GM23338 (cell line): ENCODE measurements around the gene PKIB. TPM values are rescaled to one million over a fixed set of nuclear protein-coding genes. Genes with fewer than 3 reads are reported as not detected.

Source experiments
- ATAC-seq: fragments of 200-7000 bp; cut with Tn5 transposase; 3 replicates; pipeline ENCODE4 v1.9.1; 2020
- DNase-seq: peaks from one replicate; pipeline ENCODE4 v3.0.0-alpha.2; 2015; ENCODE audit warnings: low spot score
- H2AFZ ChIP-seq: fragments of 200-600 bp; sonication (generic); 2 replicates; pipeline ENCODE4 v1.8.0; 2016; ENCODE audit warnings: antibody characterized with exemption, mild to moderate bottlenecking, moderate library complexity
- H3F3A ChIP-seq: fragments of 200-600 bp; sonication (generic); replicated peaks from 2 replicates; pipeline ENCODE4 v1.8.0; 2017; ENCODE audit warnings: antibody characterized with exemption, mixed run types, low read depth
- H3K27ac ChIP-seq: fragments of 200-600 bp; sonication (generic); 2 replicates; pipeline ENCODE4 v1.6.1; 2016; ENCODE audit warnings: low read depth
- H3K27me3 ChIP-seq: fragments of 200-600 bp; sonication (generic); 2 replicates; pipeline ENCODE4 v1.8.0; 2016; ENCODE audit warnings: mild to moderate bottlenecking, mixed run types, moderate library complexity; ENCODE audit not compliant: insufficient read depth
- H3K36me3 ChIP-seq: fragments of 200-600 bp; sonication (generic); 2 replicates; pipeline ENCODE4 v1.8.0; 2016; ENCODE audit warnings: mild to moderate bottlenecking; ENCODE audit not compliant: insufficient read depth
- H3K4me1 ChIP-seq: fragments of 200-600 bp; sonication (generic); 2 replicates; pipeline ENCODE4 v1.8.0; 2016; ENCODE audit warnings: mild to moderate bottlenecking, moderate library complexity; ENCODE audit not compliant: insufficient read depth
- H3K4me2 ChIP-seq: fragments of 200-600 bp; sonication (generic); 2 replicates; pipeline ENCODE4 v1.7.1; 2017; ENCODE audit warnings: mixed run types
- H3K4me3 ChIP-seq: fragments of 200-600 bp; sonication (generic); 2 replicates; pipeline ENCODE4 v1.6.1; 2016; ENCODE audit warnings: mixed run types
- H3K79me2 ChIP-seq: fragments of 200-600 bp; sonication (generic); replicated peaks from 2 replicates; pipeline ENCODE4 v1.8.0; 2017; ENCODE audit warnings: mild to moderate bottlenecking; ENCODE audit not compliant: insufficient read depth
- H3K9me2 ChIP-seq: fragments of 200-600 bp; sonication (generic); 2 replicates; pipeline ENCODE4 v1.8.0; 2017; ENCODE audit not compliant: insufficient read depth
- H4K20me1 ChIP-seq: fragments of 200-600 bp; sonication (generic); replicated peaks from 2 replicates; pipeline ENCODE4 v1.8.0; 2017; ENCODE audit warnings: mild to moderate bottlenecking; ENCODE audit not compliant: insufficient read depth
- H3K27ac Mint-ChIP-seq: 2 replicates; pipeline ENCODE4 v1.8.0; 2020; ENCODE audit warnings: inconsistent platforms, mild to moderate bottlenecking, moderate library complexity, mixed read lengths
- H3K27me3 Mint-ChIP-seq: 3 replicates; pipeline ENCODE4 v1.8.0; 2022; ENCODE audit warnings: low read depth, mild to moderate bottlenecking, moderate library complexity, mixed read lengths, inconsistent platforms; ENCODE audit not compliant: insufficient read depth, poor library complexity
- H3K36me3 Mint-ChIP-seq: 3 replicates; pipeline ENCODE4 v1.8.0; 2021; ENCODE audit warnings: low read depth, mild to moderate bottlenecking, inconsistent platforms, moderate library complexity, mixed read lengths
- H3K4me1 Mint-ChIP-seq: 3 replicates; pipeline ENCODE4 v1.8.0; 2020; ENCODE audit warnings: mild to moderate bottlenecking, inconsistent platforms, mixed read lengths
- H3K4me3 Mint-ChIP-seq: 3 replicates; pipeline ENCODE4 v1.8.0; 2021; ENCODE audit warnings: moderate library complexity, mild to moderate bottlenecking, inconsistent platforms, mixed read lengths
- H3K9me3 Mint-ChIP-seq: 3 replicates; pipeline ENCODE4 v1.8.0; 2020; ENCODE audit warnings: moderate library complexity, mild to moderate bottlenecking, inconsistent platforms, mixed read lengths
- EZH2phosphoT487 ChIP-seq: fragments of 200-600 bp; sonication (generic); IDR thresholded peaks from one replicate; pipeline ENCODE4 v1.8.1; 2018; ENCODE audit warnings: antibody characterized with exemption; ENCODE audit not compliant: unreplicated experiment
- NANOG ChIP-seq: IDR thresholded peaks from 2 replicates; pipeline ENCODE4 v1.6.1; 2016; ENCODE audit warnings: antibody characterized with exemption, borderline replicate concordance
- ZNF331 ChIP-seq: fragments of 250-450 bp; sonication (Bioruptor Pico); IDR thresholded peaks from 2 replicates; pipeline ENCODE4 v1.5.0; 2020; ENCODE audit warnings: low read depth, mild to moderate bottlenecking, moderate library complexity
- polyA plus RNA-seq: library from polyadenylated mRNA; unstranded; fragments of >200 nt; fragmentation: Nextera tagmentation; extraction: Ambion mirVana; gene quantifications from 2 replicates; pipeline ENCODE4 v1.2.1, GENCODE V29; 2016
- total RNA-seq: library from RNA; depleted of rRNA; stranded (reverse); fragments of >200 nt; shearing (Covaris generic); gene quantifications from 2 replicates; pipeline ENCODE4 v1.2.3, GENCODE V29; 2014
- TF ChIP-seq, protein P1 (sequence below): IDR thresholded peaks from 2 replicates; pipeline ENCODE4 v1.6.1; 2016; ENCODE audit warnings: antibody characterized with exemption
- TF ChIP-seq, protein P2 (sequence below): fragments of 250-450 bp; sonication (Bioruptor Pico); IDR thresholded peaks from 2 replicates; pipeline ENCODE4 v1.5.0; 2020; ENCODE audit warnings: mild to moderate bottlenecking, moderate library complexity
- TF ChIP-seq, protein P3 (sequence below): IDR thresholded peaks from one replicate; pipeline ENCODE4 v1.6.1; 2018; ENCODE audit warnings: antibody characterized with exemption; ENCODE audit not compliant: unreplicated experiment

The PKIB gene
- total and polyA plus RNA-seq, 2 experiments from 2014 or later, result 125 to 170 TPM

DNA sequence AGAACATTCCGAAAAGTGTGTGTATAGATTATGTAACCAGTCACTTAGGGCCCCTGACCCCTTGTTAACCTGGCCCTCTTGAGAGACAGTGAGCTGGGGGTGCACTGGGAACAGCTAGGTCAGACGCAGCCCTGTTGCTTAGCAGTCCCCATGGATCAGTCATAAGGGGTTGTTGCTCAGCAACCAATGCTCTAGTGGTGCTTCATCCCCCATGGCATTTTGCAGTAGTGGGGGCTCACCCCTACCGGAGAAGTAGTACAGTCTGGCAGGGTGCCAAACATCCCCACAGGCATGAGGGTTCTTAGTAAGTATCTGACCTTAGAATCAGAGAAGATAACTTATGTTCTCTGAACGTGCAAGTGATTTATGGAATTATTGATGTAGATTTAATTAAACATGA is 12.3 kb downstream of the PKIB start:
- peak overlapping the region; percentile 38; the same call in 1 of the 2 replicates for H3K27ac Mint-ChIP-seq

More for the DNA sequence above, 12.3 kb downstream of the PKIB start:
- H3K9me3 Mint-ChIP-seq, result no peaks in the 10 kb centered on the region
- H3K36me3 ChIP-seq, result no peaks in the 10 kb centered on the region
- H3K4me3 ChIP-seq, result no peak overlapping the region
- H3K4me2 ChIP-seq, result no peak overlapping the region
- no peaks in the 10 kb centered on the region for H3K27me3 Mint-ChIP-seq
- H3K36me3 Mint-ChIP-seq, result no peaks in the 10 kb centered on the region; the same call in 2 of the 3 replicates
- no peaks in the 10 kb centered on the region for H3F3A ChIP-seq
- H3K4me3 Mint-ChIP-seq, result no peak overlapping the region
- H3K79me2 ChIP-seq, result no peaks in the 10 kb centered on the region; the same call in 1 of the 2 replicates
- DNase-seq, result no peak
- TF ChIP-seq ZNF331 (CRISPR knock-in tag) (no peak), EZH2phosphoT487 (no peak), NANOG (no peak)
- TF ChIP-seq, protein P1, sequence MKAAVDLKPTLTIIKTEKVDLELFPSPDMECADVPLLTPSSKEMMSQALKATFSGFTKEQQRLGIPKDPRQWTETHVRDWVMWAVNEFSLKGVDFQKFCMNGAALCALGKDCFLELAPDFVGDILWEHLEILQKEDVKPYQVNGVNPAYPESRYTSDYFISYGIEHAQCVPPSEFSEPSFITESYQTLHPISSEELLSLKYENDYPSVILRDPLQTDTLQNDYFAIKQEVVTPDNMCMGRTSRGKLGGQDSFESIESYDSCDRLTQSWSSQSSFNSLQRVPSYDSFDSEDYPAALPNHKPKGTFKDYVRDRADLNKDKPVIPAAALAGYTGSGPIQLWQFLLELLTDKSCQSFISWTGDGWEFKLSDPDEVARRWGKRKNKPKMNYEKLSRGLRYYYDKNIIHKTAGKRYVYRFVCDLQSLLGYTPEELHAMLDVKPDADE, result no peak
- TF ChIP-seq, protein P2, sequence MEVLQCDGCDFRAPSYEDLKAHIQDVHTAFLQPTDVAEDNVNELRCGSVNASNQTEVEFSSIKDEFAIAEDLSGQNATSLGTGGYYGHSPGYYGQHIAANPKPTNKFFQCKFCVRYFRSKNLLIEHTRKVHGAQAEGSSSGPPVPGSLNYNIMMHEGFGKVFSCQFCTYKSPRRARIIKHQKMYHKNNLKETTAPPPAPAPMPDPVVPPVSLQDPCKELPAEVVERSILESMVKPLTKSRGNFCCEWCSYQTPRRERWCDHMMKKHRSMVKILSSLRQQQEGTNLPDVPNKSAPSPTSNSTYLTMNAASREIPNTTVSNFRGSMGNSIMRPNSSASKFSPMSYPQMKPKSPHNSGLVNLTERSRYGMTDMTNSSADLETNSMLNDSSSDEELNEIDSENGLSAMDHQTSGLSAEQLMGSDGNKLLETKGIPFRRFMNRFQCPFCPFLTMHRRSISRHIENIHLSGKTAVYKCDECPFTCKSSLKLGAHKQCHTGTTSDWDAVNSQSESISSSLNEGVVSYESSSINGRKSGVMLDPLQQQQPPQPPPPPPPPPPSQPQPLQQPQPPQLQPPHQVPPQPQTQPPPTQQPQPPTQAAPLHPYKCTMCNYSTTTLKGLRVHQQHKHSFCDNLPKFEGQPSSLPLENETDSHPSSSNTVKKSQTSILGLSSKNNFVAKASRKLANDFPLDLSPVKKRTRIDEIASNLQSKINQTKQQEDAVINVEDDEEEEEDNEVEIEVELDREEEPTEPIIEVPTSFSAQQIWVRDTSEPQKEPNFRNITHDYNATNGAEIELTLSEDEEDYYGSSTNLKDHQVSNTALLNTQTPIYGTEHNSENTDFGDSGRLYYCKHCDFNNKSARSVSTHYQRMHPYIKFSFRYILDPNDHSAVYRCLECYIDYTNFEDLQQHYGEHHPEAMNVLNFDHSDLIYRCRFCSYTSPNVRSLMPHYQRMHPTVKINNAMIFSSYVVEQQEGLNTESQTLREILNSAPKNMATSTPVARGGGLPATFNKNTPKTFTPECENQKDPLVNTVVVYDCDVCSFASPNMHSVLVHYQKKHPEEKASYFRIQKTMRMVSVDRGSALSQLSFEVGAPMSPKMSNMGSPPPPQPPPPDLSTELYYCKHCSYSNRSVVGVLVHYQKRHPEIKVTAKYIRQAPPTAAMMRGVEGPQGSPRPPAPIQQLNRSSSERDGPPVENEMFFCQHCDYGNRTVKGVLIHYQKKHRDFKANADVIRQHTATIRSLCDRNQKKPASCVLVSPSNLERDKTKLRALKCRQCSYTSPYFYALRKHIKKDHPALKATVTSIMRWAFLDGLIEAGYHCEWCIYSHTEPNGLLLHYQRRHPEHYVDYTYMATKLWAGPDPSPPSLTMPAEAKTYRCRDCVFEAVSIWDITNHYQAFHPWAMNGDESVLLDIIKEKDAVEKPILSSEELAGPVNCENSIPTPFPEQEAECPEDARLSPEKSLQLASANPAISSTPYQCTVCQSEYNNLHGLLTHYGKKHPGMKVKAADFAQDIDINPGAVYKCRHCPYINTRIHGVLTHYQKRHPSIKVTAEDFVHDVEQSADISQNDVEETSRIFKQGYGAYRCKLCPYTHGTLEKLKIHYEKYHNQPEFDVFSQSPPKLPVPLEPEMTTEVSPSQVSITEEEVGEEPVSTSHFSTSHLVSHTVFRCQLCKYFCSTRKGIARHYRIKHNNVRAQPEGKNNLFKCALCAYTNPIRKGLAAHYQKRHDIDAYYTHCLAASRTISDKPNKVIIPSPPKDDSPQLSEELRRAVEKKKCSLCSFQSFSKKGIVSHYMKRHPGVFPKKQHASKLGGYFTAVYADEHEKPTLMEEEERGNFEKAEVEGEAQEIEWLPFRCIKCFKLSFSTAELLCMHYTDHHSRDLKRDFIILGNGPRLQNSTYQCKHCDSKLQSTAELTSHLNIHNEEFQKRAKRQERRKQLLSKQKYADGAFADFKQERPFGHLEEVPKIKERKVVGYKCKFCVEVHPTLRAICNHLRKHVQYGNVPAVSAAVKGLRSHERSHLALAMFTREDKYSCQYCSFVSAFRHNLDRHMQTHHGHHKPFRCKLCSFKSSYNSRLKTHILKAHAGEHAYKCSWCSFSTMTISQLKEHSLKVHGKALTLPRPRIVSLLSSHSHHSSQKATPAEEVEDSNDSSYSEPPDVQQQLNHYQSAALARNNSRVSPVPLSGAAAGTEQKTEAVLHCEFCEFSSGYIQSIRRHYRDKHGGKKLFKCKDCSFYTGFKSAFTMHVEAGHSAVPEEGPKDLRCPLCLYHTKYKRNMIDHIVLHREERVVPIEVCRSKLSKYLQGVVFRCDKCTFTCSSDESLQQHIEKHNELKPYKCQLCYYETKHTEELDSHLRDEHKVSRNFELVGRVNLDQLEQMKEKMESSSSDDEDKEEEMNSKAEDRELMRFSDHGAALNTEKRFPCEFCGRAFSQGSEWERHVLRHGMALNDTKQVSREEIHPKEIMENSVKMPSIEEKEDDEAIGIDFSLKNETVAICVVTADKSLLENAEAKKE (CRISPR knock-in tag), result no peak
- TF ChIP-seq, protein P3, sequence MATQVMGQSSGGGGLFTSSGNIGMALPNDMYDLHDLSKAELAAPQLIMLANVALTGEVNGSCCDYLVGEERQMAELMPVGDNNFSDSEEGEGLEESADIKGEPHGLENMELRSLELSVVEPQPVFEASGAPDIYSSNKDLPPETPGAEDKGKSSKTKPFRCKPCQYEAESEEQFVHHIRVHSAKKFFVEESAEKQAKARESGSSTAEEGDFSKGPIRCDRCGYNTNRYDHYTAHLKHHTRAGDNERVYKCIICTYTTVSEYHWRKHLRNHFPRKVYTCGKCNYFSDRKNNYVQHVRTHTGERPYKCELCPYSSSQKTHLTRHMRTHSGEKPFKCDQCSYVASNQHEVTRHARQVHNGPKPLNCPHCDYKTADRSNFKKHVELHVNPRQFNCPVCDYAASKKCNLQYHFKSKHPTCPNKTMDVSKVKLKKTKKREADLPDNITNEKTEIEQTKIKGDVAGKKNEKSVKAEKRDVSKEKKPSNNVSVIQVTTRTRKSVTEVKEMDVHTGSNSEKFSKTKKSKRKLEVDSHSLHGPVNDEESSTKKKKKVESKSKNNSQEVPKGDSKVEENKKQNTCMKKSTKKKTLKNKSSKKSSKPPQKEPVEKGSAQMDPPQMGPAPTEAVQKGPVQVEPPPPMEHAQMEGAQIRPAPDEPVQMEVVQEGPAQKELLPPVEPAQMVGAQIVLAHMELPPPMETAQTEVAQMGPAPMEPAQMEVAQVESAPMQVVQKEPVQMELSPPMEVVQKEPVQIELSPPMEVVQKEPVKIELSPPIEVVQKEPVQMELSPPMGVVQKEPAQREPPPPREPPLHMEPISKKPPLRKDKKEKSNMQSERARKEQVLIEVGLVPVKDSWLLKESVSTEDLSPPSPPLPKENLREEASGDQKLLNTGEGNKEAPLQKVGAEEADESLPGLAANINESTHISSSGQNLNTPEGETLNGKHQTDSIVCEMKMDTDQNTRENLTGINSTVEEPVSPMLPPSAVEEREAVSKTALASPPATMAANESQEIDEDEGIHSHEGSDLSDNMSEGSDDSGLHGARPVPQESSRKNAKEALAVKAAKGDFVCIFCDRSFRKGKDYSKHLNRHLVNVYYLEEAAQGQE, result no peak
- peaks cover 10% of the 10 kb centered on the region; the same call in 1 of the 2 replicates for H4K20me1 ChIP-seq
- H3K9me2 ChIP-seq, result no peaks in the 10 kb centered on the region
- no peaks in the 10 kb centered on the region for H3K4me1 ChIP-seq
- H2AFZ ChIP-seq, result no peak overlapping the region
- H3K27ac ChIP-seq, result no peak overlapping the region
- peak; percentile 56 for ATAC-seq
- H3K4me1 Mint-ChIP-seq, result peaks cover 14% of the 10 kb centered on the region
- H3K27me3 ChIP-seq, result no peaks in the 10 kb centered on the region
